Measurements from ENCODE around the gene ATP5F1D. TPM values are rescaled to one million over a fixed set of nuclear protein-coding genes. Genes with fewer than 3 reads are reported as not detected.
"Not testable (repeated sequence)": the region's sequence is repeated elsewhere in the genome, so short reads cannot be mapped to it uniquely, and the experiment has no call there.

ATP5F1D gene
- 282 TPM for total RNA-seq

DNA sequence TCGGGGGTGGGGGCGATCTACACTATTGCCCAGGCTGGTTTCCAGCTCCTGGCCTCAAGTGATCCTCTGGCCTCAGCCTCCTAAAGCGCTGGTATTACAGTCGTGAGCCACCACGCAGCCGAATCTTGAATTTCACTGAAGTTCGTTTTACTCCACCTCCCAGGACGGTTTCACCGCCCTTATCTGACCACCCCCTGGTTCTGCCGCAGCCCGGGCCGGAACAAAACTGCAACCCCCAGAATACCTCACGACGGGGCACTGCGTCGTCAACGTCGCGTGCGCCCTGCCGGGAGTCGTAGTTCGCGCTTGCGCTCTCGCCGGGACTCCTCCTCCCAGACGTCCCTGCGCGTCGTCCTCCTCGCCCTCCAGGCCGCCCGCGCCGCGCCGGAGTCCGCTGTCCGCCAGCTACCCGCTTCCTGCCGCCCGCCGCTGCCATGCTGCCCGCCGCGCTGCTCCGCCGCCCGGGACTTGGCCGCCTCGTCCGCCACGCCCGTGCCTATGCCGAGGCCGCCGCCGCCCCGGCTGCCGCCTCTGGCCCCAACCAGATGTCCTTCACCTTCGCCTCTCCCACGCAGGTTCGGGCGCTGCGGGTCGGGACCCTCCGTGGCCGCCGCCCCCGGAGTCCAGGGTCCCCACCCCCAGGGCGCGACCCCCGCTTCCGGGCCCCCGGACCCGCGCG, at the start of gene ATP5F1D:
Gene ATP5F1D, plus strand, starts transcription at position 335 of the 679 bp plus-strand sequence. Its CDS starts 100 bp downstream, at position 435.
- peak; percentile 95 for DNase-seq (ENCODE audit: low spot score)
- peak; percentile 43 for ATAC-seq

DNA sequence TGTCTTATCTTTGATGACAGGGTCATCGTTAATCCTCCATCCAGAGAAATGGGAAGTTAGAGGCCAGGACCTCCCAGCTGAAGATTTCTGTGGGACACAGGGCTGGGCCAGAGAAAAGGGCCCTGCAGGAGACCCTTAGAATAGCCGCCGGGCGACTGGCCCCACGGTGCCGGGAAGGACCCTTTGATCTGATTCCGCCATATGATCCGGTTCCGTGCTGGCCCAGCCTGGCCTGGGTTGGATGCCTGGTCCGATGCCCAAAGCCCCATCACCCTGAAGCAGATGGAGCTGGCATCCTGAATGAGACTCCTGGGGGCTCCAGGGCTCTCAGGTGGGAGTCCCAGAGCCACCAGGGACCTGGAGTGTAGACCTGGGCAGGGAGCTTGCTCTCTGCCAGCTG, 42.0 kb upstream of the ATP5F1D start:
- ATAC-seq (no peak), DNase-seq (ENCODE audit: low spot score) (no peak)

DNA sequence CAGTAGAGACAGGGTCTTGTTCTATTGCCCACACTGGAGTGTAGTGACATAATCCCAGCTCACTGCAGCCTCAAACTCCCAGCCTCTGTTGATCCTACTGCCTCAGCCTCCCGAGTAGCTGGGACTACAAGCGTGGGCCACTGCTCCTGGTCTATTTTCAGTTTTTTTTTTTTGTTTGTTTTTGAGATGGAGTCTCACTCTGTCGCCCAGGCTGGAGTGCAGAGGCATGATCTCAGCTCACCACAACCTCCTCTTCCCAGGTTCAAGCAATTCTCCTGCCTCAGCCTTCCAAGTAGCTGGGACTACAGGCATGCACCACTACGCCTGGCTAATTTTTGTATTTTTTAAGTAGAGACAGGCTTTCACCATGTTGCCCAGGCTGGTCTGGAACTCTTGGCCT, 40.9 kb upstream of the ATP5F1D start:
- not testable (repeated sequence) for ATAC-seq; DNase-seq (ENCODE audit: low spot score)

DNA sequence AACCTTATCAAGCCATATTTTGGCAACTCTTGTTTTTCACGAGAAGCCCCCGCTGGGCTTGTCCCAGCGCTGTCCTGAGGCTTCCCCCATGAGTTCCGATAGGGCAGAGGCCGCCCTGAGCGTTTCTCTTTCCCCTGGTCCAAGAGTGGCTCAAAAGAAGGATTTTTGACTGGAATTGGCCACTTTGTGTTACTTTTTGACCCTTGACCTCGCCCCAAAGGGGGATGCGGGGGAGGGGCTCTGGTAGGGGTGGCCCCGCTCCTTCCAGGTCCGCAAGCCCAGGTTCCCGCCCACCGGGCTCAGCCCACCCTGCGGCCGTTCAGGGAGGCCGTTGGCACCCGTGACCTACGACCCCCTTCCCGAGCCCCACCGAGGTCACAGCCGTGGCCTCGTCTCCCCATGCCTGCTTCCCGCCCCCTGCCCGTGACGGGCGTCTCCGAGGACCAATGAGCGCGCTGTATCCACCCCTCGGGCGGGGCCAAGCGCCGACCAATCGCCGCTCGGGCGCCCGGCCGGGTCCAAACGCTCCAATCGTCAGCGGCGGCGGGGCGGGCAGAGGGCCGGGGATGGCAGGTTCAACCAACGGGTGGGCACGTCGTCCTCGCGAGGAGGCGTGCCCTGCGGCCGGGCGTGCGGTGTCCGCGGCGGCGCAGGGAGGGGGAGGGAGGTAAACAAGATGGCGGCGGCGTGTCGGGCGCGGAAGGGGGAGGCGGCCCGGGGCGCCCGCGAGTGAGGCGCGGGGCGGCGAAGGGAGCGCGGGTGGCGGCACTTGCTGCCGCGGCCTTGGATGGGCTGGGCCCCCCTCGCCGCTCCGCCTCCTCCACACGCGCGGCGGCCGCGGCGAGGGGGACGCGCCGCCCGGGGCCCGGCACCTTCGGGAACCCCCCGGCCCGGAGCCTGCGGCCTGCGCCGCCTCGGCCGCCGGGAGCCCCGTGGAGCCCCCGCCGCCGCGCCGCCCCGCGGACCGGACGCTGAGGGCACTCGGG, 36.1 kb upstream of the ATP5F1D start, which contains the start of gene STK11:
Gene STK11, plus strand, starts transcription at position 665 of the 986 bp plus-strand sequence. CDS start 1,136 bp downstream, outside the sequence.
- ATAC-seq = peak; percentile 88
- peak; percentile 99 for DNase-seq (ENCODE audit: low spot score)

DNA sequence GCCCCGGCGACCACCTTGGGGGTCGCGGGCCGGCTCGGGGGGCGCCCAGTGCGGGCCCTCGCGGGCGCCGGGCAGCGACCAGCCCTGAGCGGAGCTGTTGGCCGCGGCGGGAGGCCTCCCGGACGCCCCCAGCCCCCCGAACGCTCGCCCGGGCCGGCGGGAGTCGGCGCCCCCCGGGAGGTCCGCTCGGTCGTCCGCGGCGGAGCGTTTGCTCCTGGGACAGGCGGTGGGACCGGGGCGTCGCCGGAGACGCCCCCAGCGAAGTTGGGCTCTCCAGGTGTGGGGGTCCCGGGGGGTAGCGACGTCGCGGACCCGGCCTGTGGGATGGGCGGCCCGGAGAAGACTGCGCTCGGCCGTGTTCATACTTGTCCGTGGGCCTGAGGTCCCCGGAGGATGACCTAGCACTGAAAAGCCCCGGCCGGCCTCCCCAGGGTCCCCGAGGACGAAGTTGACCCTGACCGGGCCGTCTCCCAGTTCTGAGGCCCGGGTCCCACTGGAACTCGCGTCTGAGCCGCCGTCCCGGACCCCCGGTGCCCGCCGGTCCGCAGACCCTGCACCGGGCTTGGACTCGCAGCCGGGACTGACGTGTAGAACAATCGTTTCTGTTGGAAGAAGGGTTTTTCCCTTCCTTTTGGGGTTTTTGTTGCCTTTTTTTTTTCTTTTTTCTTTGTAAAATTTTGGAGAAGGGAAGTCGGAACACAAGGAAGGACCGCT, 35.2 kb upstream of the ATP5F1D start:
- DNase-seq (ENCODE audit: low spot score) (no peak), ATAC-seq (no peak)

DNA sequence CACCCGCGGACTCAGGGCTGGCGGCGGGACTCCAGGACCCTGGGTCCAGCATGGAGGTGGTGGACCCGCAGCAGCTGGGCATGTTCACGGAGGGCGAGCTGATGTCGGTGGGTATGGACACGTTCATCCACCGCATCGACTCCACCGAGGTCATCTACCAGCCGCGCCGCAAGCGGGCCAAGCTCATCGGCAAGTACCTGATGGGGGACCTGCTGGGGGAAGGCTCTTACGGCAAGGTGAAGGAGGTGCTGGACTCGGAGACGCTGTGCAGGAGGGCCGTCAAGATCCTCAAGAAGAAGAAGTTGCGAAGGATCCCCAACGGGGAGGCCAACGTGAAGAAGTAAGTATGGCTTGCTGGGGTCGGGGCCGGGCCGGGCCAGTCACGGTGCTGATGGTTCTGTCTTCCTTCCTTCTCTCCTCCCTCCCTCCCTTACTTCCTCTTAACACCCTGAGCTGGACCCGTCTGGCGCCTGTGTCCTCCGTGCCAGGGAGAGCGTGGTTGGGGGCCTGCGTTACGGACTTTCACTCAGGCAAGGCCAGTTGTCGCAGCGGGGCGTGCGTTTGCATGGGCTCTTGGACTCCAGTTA, 34.6 kb upstream of the ATP5F1D start:
- ATAC-seq = peak; percentile 1

DNA sequence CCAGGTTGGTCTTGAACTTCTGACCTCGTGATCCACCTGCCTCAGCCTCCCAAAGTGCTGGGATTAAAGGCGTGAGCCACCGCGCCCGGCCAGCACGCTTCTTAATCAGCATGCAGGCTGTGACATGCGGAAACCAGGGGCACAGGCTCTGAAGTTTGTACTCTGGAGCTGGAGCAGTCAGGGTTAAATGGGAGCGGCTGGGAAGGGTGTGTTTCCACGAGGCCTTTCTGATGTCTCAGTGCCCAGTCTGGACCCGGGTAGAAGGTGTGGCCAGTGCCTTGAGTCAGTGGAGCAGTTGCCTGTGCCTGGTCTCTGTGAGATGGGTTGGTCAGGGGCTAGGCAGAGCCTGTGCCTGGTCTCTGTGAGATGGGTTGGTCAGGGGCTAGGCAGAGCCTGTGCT, 32.7 kb upstream of the ATP5F1D start:
- not testable (repeated sequence) for ATAC-seq; DNase-seq (ENCODE audit: low spot score)

More for the DNA sequence above, 34.6 kb upstream of the ATP5F1D start:
- no peak for DNase-seq (ENCODE audit: low spot score)

DNA sequence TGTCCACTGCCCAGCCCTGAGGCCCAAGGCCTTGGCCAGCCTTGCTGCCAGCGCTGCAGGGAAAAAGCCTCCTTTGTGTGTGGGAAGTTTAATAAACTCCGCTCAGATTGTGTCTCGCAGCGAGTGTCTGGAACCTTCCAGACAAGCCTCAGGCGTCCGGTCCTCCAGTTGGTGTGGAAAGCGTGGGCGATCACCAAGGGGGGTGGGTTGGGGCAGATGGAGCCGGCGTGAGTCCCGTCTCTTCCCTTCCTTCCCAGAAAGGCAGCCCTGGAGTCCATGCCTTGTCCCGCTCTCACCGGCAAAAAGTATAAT, 31.4 kb upstream of the ATP5F1D start:
- ATAC-seq (no peak), DNase-seq (ENCODE audit: low spot score) (no peak)

DNA sequence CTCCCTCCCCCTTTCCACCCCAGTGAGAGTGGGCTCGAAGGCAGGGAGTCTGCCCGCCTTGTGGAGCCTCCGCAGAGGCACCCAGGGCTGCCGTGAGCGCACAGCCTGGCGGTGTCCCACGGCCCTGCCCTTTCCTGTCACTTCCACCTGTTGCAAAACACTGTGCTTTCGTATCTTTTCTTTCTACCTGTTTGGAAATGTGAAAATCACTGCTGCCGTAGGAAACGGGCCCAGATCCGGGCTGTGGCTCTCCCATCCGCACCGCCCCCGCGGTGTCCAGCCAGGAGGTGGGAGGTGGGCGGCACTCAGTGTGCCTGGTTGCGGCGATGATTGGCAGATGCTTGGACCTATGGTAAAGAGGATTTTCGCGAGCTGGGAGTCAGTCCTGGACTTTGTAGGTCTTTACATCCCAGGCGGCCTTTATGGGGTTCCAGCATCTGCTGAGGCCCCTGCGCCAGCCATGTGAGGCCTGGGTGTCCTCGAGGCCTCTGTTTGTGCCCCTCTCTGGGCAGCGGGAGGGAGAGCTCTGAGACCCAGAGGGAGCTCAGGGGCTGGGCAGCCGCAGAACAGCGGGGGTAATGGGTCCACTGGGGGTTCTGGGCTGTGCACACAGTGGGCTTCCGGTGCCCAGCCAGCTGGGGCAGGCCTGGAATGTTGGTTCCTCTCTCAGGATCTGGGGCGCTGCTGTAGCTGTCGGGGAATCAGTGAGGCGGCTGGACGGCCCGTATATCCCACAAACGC, 29.9 kb upstream of the ATP5F1D start:
- DNase-seq (ENCODE audit: low spot score) = peak; percentile 87
- ATAC-seq = peak; percentile 66

DNA sequence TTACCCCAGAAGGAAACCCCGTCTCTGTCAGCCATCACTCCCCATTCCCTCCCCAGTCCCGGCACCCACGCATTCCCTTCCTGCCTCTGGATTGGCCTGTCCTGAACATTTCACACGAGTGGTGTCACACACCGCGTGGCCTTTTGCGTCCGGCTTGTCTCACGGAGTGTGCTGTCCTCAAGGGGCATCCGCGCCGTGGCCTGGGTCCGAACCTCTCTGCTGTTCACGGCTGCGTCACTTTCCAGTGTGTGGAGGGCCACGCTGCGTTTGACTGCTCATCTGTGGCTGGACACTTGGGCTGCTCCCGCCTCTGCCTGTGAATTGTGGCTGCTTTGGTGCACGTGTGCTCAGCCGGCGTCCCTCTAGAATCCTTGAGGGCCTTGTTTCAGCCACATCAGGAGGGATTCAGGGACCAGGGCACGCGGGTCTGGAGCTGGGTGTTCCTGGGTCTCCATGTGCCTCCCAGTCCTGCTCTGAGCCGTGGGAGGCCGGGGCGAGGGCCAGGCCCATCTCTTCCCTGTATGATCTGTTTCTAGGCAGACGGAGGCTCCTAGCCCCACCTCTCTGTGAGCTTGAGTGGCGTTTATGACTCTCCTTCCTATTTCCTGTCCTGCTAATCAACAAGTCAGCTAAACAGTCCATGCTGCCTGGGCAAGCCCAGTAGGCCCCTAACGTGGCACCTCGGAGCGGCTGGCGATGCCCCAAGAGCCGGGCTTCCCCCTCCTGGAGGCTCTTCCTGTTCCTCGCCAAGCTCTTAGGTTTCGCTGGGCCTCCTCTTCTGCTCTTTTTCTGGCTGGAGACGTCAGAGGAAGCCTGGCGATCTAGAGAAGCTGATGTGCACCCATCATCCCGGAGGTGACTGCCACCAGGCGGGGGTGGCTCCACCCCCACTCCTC, 27.9 kb upstream of the ATP5F1D start:
- peak; percentile 11 for ATAC-seq
- DNase-seq (ENCODE audit: low spot score) = no peak

DNA sequence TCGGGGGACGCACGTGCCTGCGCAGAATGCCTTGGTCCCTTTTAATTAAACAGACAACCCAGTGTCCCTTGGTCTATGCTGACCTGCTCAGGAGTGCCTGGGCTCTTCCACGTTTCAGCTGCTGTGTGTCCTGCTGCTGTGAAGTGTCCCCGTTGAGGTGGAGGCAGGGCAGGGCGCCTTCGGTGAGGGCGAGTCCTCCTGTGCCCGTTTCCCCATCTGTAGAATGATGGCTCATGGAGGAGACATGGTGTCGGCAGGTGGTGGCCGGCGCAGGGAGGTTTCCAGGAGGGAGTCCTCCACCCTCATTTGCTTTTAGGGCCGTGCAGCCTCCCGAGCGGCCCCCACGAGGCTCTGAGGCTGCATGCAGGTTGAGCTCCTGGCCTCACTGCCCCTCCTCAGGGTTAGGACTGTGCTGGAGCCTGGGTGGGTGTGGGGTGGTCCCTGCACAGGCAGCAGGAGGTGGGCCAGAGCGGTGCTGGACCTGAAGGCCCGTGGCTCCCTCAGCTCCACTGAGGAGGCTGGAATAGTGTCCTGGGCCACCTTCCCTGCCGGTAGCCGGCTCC, 27.2 kb upstream of the ATP5F1D start:
- ATAC-seq = no peak
- DNase-seq (ENCODE audit: low spot score) = no peak

DNA sequence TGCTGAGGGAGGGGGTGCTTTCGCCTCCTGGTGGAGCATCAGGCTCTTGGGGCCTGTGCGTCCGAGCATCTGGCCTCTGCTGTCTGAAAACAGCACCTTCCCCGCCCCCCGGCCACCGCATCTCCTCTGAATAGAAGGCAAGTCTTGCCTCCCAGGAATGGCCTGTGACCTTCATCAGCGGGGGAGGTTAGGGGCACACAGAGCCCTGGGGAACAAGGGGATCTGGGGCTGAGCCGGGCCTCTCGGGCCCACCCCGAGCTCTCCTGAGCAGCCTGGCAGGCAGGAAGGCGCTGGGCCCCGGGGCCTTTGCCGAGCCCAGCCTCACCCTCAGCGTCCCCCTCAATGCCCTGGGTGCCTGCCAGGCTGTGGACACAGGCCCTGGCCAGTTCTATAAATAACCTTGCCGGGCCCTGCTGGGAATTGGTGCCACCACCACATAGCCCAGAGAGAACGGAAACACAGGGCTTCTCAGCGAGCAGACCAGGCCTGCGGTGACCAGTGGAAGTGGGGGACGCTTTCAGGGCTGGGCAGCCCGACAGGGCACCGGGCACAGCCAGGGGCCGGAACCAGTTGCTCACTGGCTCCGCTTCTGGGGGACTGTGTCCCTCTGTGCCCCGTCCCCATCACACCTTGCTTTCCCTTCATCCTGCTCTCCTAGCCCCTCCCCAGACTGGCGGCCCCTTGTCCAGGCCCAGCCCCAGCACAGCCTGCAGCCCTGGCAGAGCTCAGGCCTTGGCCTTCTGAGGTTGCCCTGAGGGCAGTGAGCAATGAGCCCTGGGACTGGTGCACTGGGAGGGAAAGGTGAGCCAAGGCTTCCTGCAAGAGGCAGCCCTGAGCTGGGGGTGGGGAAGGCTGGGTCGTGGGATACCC, 26.5 kb upstream of the ATP5F1D start:
- DNase-seq (ENCODE audit: low spot score) = no peak
- ATAC-seq = peak; percentile 52

DNA sequence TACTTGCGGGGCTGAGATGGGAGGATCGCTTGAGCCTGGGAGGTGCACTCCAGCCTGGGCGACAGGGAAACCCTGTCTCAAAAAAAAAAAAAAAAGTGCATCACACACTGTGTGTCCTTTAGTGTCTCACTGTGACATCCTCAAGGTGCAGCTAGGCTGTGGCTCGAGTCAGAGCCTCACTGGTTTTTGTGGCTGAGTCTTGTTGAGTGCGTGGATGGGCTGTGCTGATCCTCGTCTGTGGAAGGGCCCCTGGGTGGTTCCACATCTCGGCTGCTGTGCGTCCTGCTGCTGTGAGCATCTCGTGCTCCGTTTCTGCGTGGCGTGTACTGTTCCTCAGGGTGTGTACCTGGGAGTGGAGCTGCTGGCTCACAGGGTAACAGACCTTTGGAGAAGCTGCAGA, 24.8 kb upstream of the ATP5F1D start:
- ATAC-seq (no peak), DNase-seq (ENCODE audit: low spot score) (no peak)

DNA sequence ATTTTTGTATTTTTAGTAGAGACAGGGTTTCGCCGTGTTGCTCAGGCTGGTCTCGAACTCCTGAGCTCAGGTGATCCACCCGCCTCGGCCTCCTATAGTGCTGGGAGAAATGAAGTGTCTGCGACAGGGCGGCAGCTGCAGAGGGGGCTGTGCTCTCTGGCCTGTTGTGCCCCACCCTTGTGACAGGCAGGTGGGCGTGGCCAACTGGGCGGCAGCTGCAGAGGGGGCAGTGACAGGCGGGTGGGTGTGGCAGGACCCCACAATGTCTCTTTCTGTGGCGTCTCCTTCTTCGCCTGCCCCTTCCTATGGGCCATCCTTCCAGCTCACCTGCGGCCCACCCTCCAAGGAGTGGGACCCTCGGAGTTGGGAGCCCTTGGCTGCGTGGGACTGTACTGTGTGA, 24.2 kb upstream of the ATP5F1D start:
- no peak for DNase-seq (ENCODE audit: low spot score)
- no peak for ATAC-seq

DNA sequence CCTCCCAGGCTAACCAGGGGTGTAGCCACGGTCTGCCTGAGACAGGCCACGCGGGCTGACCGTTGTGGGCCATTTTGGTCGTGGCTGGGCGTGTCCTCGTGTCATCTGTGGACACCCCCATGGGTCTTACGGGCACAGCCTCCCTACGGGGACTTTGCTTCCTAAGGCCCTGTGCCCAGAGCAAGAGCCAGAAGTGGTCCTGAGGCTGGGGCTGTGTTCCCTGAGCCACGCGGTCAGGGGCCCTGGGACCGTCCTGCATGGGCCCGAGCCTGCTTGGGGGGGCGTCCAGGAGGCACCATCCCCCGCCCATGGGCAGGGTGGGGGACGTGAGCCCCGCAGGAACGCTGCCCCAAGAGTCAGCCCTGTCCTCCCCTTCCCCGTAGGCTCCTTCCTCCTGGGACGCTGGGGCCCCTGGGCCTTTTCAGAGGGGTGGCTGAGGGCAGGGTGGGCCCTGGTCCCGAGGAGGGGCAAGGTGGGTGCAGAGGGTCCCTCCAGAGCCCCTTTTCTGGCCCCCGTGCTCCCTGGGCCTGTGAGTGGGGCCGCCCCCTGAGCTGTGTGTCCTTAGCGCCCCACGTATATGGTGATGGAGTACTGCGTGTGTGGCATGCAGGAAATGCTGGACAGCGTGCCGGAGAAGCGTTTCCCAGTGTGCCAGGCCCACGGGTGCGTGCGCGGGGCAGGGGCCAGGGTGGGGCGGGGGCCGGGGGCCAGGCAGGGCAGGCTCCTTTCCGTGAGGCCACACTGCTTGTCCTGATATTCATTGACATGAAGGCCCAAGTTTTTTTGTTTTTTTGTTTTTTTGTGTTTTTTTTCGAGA, 22.6 kb upstream of the ATP5F1D start:
- no peak for ATAC-seq
- no peak for DNase-seq (ENCODE audit: low spot score)

DNA sequence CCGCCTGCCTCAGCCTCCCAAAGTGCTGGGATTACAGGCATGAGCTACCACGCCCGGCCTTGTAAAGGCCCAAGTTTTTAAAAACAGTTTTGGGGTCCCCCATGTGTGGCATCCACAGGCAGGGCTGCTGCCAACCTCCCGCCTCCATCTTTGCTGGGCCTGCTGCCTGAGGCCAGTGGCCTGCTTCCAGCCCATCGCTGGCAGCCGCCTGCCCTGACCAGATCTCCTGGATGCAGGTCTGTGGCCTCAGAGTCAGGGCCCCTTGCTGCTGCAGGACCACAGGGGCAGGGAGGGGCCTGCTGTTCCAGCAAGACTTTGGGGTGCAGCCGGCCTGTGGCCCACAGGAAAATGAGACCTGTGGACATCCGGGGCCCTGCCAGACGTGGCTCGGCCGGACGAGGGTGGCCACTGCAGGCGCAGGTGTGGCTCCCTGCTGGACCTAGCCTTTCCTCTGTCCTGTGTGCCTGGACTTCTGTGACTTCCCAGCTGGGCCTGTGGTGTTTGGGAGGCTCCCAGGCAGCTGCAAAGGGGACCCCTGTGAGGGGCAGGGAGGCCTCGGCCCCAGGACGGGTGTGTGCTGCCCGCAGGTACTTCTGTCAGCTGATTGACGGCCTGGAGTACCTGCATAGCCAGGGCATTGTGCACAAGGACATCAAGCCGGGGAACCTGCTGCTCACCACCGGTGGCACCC, 21.6 kb upstream of the ATP5F1D start:
- no peak for ATAC-seq
- DNase-seq (ENCODE audit: low spot score) = no peak

Measured in left lobe of liver (tissue), 2 donors.